NCI-H748 treated with DMSO at 0.1 percent for 48 hours (cell line): ENCODE results near the gene DNASE1L2.
A peak's percentile ranks its signal among the peaks of the same experiment; 100 is the strongest.
"Not testable (repeated sequence)": the region's sequence is repeated elsewhere in the genome, so short reads cannot be mapped to it uniquely, and the experiment has no call there.

Source experiments
- DNase-seq: peaks from one replicate; lab custom pipeline; 2025; lab: John Stamatoyannopoulos, UW

DNASE1L2 gene

DNA sequence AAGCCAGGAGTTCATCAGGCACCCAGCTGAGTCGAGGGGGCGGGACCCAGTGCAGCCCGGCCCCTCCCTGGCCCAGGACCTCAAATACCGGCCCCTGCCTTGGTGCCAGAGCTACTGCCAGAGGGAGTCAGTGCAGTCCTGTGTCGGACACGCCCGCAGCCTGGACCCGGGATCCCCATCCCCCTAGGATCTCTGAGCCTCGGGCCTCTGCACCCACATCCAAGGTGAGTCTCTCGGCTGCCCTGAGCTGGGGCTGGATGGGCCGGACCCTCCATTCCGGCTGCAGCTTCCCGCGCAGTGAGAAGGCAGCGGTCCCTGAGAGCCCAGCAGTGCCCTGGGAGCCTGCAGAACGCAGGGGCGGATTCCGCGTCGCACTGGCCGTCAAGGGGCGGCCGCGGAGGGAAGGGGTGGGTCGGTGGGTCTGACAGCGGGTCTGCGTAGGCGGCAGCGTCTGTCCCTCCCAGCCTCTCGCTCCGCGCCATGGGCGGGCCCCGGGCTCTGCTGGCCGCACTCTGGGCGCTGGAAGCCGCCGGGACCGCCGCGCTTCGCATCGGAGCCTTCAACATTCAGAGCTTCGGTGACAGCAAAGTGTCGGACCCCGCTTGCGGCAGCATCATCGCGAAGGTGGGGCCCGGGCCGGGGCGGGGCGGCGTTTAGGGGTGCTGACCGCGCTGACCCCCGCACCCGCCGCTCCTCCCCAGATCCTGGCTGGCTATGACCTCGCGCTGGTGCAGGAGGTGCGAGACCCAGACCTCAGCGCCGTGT lies at the start of gene DNASE1L2:
Gene DNASE1L2, plus strand, starts transcription at position 108 of the 765 bp plus-strand sequence. Its CDS starts 373 bp downstream, at position 481.
- no peak for DNase-seq

- no peak for DNase-seq
Measured at GRCh38 chr16:2186505-2186904, 49.7 kb upstream of the DNASE1L2 start.

DNA sequence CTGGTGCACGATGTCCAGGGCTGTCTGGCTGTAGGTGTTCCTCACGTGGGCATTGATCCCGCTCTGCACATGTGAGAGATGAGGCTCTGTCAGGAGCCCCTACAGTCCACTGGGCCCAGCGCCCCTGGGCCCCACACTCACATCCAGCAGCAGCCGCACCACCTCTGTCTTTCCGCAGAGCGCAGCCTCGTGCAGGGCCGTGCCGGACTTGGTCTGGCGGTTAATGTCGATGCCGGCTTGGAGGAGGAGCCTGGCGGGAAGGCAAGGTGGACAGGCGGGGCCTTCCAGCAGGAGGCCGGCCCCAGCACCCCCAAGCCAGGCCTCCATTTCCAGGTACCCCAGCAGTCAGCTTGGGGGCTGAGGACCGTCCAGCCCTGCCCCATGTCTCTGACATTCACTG lies 49.0 kb upstream of the DNASE1L2 start:
- DNase-seq = no peak

DNA sequence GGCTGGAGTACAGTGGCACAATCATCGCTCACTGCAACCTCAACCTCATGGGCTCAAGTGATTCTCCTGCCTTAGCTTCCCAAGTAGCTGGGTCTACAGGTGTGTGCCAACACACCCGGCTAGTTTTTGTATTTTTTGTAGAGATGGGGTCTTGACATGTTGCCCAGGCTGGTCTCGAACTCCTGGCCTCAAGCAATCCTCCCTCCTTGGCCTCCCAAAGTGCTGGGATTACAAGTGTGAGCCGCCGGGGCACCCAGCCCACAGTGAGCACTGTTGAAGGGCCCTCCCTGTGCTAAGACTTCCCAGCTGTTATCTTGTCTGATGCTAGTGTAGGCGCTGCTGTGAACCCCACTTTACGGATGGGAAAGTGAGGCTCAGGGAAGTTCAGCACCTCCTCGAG lies 47.8 kb upstream of the DNASE1L2 start:
- no peak for DNase-seq

DNA sequence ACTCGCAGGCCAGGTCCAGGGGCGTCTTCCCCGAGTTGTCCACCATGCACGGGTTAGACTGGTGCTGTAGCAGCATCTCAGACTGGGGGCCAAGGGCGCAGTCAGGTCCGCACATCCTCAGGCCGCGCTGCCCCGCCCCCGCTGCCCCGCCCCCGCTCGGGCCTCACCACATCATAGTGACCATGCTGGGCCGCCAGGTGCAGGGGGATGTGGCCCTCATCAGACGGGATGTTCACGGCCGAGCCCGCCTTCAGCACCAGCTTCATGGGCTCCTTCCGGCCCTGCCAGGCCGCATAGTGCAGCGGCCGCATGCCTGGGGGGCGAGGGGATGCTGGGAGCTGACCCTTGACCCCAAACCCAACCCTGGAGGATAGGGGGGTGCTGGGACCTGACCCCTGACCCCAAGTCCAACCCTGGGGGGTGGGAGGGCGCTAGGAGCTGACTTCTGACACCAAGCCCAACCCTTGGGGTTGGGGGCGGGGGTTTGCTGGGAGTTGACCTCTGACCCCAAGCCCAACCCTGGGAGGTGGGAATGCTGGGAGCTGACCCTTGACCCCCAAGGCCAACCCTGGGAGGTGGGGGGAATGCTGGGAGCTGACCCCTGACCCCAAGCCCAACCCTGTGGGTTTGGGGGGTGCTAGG lies 46.9 kb upstream of the DNASE1L2 start:
- DNase-seq = no peak

GRCh38 chr16:2190002-2190658 lies 46.1 kb upstream of the DNASE1L2 start:
- DNase-seq = no peak

DNA sequence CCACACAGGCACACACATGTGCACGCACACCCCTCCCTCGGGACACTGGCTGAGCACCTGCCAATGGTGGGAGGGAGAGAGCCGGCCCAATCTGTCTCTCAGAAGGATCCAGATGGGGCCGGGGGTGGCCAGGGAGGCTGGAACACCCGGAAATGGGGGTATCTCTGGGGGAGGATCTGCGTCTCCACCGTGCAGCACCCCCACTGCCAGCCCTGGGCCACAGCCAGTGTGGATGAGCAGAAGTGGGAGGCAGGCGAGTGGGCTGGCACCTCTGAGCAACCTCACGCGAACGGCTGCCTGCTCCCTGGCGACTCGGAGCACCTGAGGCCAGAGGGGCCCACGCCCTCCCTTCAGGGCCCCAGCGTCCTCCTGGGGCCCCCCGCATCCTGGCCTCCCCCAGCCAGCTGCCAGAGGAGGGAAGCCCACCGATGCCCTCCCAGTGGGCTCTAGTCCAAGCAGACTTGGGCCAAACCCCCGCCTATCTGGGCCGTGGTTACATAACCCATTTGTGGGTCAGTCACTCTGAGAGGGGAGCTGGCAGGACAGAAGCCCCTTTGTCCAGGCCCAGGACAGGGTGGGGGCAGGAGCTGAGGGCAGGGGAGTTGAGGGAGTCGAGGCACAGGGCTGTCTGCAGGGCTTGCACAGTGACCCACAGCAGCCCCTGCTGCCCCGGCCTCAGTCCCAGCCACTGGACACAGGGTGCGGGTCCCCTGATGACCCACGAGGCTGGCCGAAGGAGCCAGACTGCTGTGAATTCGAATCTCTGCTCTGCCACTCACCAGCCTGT lies 45.4 kb upstream of the DNASE1L2 start:
- DNase-seq = no peak

- no peak for DNase-seq
Measured at GRCh38 chr16:2191446-2191706, 44.9 kb upstream of the DNASE1L2 start.

GRCh38 chr16:2194166-2194834 lies 41.9 kb upstream of the DNASE1L2 start:
- no peak for DNase-seq

DNA sequence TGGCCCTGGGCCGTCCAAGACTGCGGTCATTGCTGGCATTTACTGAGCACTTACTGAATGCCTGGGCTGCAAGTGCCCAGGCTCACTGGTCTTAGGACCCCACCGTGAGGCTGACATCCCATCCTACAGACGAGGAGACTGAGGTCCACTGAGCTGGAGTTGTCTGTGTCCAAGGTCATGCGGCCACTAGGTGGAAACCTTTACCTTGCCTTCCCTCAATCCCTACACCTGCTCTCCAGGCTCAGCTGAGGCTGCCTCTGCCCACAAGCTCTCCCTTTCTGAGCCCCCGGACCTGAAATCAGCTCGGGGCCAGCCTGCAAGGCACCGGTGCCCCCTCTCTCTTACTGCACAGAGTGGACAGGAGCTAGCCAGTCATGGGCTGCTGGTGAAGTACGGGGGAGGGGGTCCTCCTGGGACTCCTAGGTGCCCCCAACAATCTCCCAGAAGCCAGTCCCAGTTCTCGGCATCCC lies 41.4 kb upstream of the DNASE1L2 start:
- peak; percentile 22 for DNase-seq

- no peak for DNase-seq
Measured at GRCh38 chr16:2195322-2196161, 40.7 kb upstream of the DNASE1L2 start.

GRCh38 chr16:2196162-2196980 lies 39.9 kb upstream of the DNASE1L2 start, which contains the start of gene CASKIN1:
Gene CASKIN1 (minus strand): TSS chr16:2196605. CDS start chr16:2196432, 173 bp downstream.
- DNase-seq = no peak

DNA sequence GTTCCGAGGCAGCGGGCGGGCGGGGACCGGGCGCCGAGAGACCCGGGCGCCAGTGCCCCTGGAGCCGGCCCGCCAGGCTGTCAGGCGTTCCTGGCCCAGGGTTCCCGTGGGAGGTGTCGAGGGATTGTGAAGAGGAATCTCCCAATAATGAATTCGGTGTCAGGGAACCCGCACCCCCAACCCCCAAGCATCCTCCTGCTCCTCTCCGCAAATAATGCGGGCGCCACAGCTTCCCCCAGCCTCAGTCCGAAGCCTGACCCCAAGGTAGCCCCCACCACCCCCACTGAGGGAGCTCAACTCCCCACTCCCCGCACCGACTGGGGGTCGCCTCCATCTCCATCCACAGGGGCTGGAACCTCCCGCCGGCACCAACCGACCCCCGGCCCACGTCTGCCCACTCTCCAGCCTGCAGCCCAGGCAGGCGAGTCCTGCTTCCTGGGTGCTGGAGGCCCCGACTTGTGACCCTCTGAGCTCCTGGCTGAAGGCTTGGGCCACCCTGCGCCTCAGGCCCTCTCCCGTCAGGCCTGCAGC lies 39.2 kb upstream of the DNASE1L2 start:
- no peak for DNase-seq

- DNase-seq = no peak
Measured at GRCh38 chr16:2197765-2198164, 38.5 kb upstream of the DNASE1L2 start.

GRCh38 chr16:2198283-2198682 lies 38.0 kb upstream of the DNASE1L2 start:
- no peak for DNase-seq

DNA sequence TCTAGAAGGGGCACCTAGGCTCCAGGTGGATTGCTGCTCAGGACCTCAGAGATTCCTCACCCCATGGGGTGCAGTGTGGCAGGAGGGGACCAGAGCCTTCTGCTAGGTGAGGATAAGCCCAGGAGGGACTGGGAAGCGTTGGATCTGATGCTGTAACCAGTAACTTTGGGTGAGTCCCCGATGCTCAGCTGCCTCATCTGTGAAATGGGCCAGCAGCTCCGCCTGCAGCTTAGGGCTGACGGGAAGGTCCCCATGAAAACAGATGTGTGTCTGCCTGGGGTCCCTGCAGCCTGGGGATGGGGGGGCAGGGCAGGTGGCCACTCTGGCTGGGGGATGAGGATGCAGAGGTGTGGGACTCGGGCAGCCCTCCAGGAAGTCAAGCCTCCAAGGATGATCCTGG lies 37.1 kb upstream of the DNASE1L2 start:
- DNase-seq = no peak

- no peak for DNase-seq
Measured at GRCh38 chr16:2199621-2200139, 36.6 kb upstream of the DNASE1L2 start.

DNA sequence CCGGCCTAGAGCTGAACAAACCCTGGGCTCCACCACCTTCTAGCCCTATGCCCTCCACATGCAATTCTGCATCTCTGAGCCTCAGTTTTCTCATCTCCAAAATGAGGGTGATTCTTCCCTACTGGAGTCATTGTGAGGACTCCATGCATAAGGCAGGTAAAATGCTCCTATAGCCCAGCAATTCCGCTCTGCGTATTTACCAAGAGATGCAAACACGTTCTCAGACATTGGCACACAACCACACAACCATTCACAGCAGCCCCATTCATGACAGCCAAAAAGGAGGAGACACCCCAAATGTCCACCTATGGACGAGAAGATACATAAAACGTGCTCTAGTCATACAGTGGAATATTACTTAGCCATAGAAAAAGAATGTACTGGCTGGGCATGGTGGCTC lies 35.9 kb upstream of the DNASE1L2 start:
- DNase-seq = no peak

DNA sequence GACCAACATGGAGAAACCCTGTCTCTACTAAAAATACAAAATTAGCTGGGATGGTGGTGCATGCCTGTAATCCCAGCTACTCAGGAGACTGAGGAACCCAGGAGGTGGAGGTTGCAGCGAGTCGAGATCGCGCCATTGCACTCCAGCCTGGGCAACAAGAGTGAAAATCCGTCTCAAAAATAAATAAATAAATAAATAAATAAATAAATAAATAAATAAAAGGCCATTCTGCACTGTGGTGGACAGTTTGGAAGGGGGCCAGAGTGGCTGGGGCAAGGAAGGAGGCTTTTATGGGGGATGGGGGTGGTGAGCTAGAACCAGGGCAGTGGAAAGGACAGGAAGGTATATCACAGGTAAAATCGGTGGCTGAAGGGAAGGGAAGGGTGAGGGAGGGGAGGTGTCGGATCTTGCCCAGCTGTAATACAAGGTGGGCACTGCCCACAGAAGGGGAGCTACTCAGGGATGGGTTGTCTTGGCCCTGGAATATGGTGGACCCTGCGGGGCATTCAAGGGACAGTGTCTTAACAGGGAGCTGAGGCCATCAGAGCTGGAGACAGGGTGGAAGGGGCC lies 33.0 kb upstream of the DNASE1L2 start:
- DNase-seq = not testable (repeated sequence)
